ENCODE data around the gene HECA. TPM values are rescaled to one million over a fixed set of nuclear protein-coding genes. Genes with fewer than 3 reads are reported as not detected.

The HECA gene
- total RNA-seq, 4 donors from 2014 or later: 31.9 to 39.3 (median 35.7) TPM

GRCh38 chr6:139184459-139184858 lies 49.6 kb downstream of the HECA start:
- DNase-seq (ENCODE audit: low spot score in 2 of 2): no peak
- Histone ChIP-seq H3K27me3 (no peaks in the 10 kb centered on the region), H3K4me3 (no peak overlapping the region), H3K9me3 (no peaks in the 10 kb centered on the region), H3K4me1 (no peaks in the 10 kb centered on the region), H3K36me3 (peaks cover 0 to 41% (median 0%) of the 10 kb centered on the region in 3 donors), H3K27ac (no peak overlapping the region)
- 88 to 90% methylated on average over 3 of the region's 3 CpGs for WGBS, 2 donors
- TF ChIP-seq EP300 (IDR thresholded peaks at IDR 0.05): no peak
- TF ChIP-seq POLR2A (IDR thresholded peaks at IDR 0.05): no peak
- no peak for TF ChIP-seq CTCF (IDR thresholded peaks at IDR 0.05)

GRCh38 chr6:139186242-139186641 lies 51.4 kb downstream of the HECA start:
- no peak for TF ChIP-seq CTCF (IDR thresholded peaks at IDR 0.05)
- no peak for TF ChIP-seq POLR2A (IDR thresholded peaks at IDR 0.05)
- TF ChIP-seq EP300 (IDR thresholded peaks at IDR 0.05): no peak
- no peaks in the 10 kb centered on the region for H3K27me3 ChIP-seq

GRCh38 chr6:139186692-139187091 lies 51.8 kb downstream of the HECA start:
- TF ChIP-seq CTCF (IDR thresholded peaks at IDR 0.05) (no peak), EP300 (IDR thresholded peaks at IDR 0.05) (no peak), POLR2A (IDR thresholded peaks at IDR 0.05) (no peak)
- WGBS, 2 donors: 90 to 94% methylated on average over 1 of the region's 1 CpG
- Histone ChIP-seq H3K27ac (no peak overlapping the region), H3K4me1 (no peaks in the 10 kb centered on the region), H3K4me3 (no peak overlapping the region), H3K9me3 (no peaks in the 10 kb centered on the region), H3K36me3 (peaks cover 0 to 19% (median 0%) of the 10 kb centered on the region in 3 donors), H3K27me3 (no peaks in the 10 kb centered on the region)
- DNase-seq (ENCODE audit: low spot score in 2 of 2): no peak

More at GRCh38 chr6:139186242-139186641, 51.4 kb downstream of the HECA start:
- H3K27ac ChIP-seq: no peak overlapping the region
- H3K36me3 ChIP-seq: peaks cover 0 to 24% (median 0%) of the 10 kb centered on the region in 3 donors
- 90% methylated on average over 3 of the region's 3 CpGs for WGBS, 2 donors
- no peaks in the 10 kb centered on the region for H3K9me3 ChIP-seq
- no peaks in the 10 kb centered on the region for H3K4me1 ChIP-seq
- no peak for DNase-seq (ENCODE audit: low spot score in 2 of 2)
- H3K4me3 ChIP-seq: no peak overlapping the region

- DNase-seq (ENCODE audit: low spot score in 2 of 2): no peak
- no peaks in the 10 kb centered on the region for H3K27me3 ChIP-seq
- no peak overlapping the region for H3K27ac ChIP-seq
- TF ChIP-seq CTCF (IDR thresholded peaks at IDR 0.05) (no peak), EP300 (IDR thresholded peaks at IDR 0.05) (no peak), POLR2A (IDR thresholded peaks at IDR 0.05) (no peak)
- no peaks in the 10 kb centered on the region for H3K9me3 ChIP-seq
- H3K4me3 ChIP-seq: no peak overlapping the region
- no peaks in the 10 kb centered on the region for H3K4me1 ChIP-seq
- WGBS, 2 donors: 41 to 54% methylated on average over 4 of the region's 4 CpGs
- peaks cover 0 to 14% (median 0%) of the 10 kb centered on the region in 3 donors for H3K36me3 ChIP-seq
Observed at GRCh38 chr6:139187489-139187888, 52.6 kb downstream of the HECA start.

- Histone ChIP-seq H3K4me3 (no peak overlapping the region), H3K9me3 (no peaks in the 10 kb centered on the region), H3K4me1 (no peaks in the 10 kb centered on the region), H3K36me3 (peaks cover 0 to 10% (median 0%) of the 10 kb centered on the region in 3 donors), H3K27ac (no peak overlapping the region), H3K27me3 (no peaks in the 10 kb centered on the region)
- no peak for TF ChIP-seq EP300 (IDR thresholded peaks at IDR 0.05)
- DNase-seq (ENCODE audit: low spot score in 2 of 2): no peak
- WGBS, 2 donors: 65 to 75% methylated on average over 3 of the region's 3 CpGs
Observed at GRCh38 chr6:139189665-139190064, 54.8 kb downstream of the HECA start.

- H3K4me1 ChIP-seq: no peaks in the 10 kb centered on the region
- WGBS, 2 donors: 58 to 61% methylated on average over 3 of the region's 3 CpGs
- no peak overlapping the region for H3K4me3 ChIP-seq
- H3K27me3 ChIP-seq: no peaks in the 10 kb centered on the region
- DNase-seq (ENCODE audit: low spot score in 2 of 2): no peak
- TF ChIP-seq EP300 (IDR thresholded peaks at IDR 0.05): no peak
- TF ChIP-seq CTCF (IDR thresholded peaks at IDR 0.05): no peak
- no peak for TF ChIP-seq POLR2A (IDR thresholded peaks at IDR 0.05)
- no peaks in the 10 kb centered on the region for H3K9me3 ChIP-seq
- H3K36me3 ChIP-seq: no peaks in the 10 kb centered on the region
- no peak overlapping the region for H3K27ac ChIP-seq
Observed at GRCh38 chr6:139194740-139195139, 59.9 kb downstream of the HECA start.
